ENCODE results near the gene RAD51B. TPM values are rescaled to one million over a fixed set of nuclear protein-coding genes. Genes with fewer than 3 reads are reported as not detected.

RAD51B gene
- polyA plus RNA-seq, 1 donor (not counting 4 experiments of a cell fraction or from before 2014, with no cell fraction given): 13.3 TPM

- H4K20me1 ChIP-seq (ENCODE audit: control insufficient read depth, extremely low read depth, insufficient read depth, low read length): no peaks in the 10 kb centered on the region
- no peaks in the 10 kb centered on the region for H3K79me2 ChIP-seq (ENCODE audit: control insufficient read depth, insufficient read depth, low read length)
- dilution Hi-C loops (cut with MboI; ENCODE audit: extremely low pct_ligation_motif_present, low sequenced_read_pairs): no loop called here
- FAIRE-seq (peak; percentile 23), DNase-seq (ENCODE audit: low read depth, low spot score) (no peak)
- peaks cover 4% of the 10 kb centered on the region for H3K4me1 ChIP-seq (ENCODE audit: control insufficient read depth, extremely low read depth, insufficient read depth, low read length)
- no peaks in the 10 kb centered on the region for H3K36me3 ChIP-seq (ENCODE audit: control insufficient read depth in 2 of 2, extremely low read depth in 1 of 2, insufficient read depth in 2 of 2, low read length in 2 of 2)
- H3K27ac ChIP-seq (ENCODE audit: control insufficient read depth, insufficient read depth, low read length): no peak overlapping the region
- H3K9me3 ChIP-seq (ENCODE audit: control insufficient read depth, low read depth, low read length): no peaks in the 10 kb centered on the region
- H3K9ac ChIP-seq (ENCODE audit: control insufficient read depth, extremely low read depth, insufficient read depth, low read length): no peak overlapping the region
- no peak overlapping the region for H3K4me2 ChIP-seq (ENCODE audit: control insufficient read depth, extremely low read depth, insufficient read depth, low read depth, low read length)
- H3K4me3 ChIP-seq (ENCODE audit: control insufficient read depth in 2 of 3, extremely low read depth in 1 of 3, insufficient read depth in 2 of 3, low read depth in 1 of 3, low read length in 3 of 3): no peak overlapping the region
- no peak overlapping the region for H2AFZ ChIP-seq (ENCODE audit: control insufficient read depth, low read length)
- TF ChIP-seq CTCF (optimal IDR thresholded peaks at IDR 0.05 in 1 of 3, IDR thresholded peaks at IDR 0.05 in 1 of 3, conservative IDR thresholded peaks at IDR 0.05 in 1 of 3; ENCODE audit: extremely low read depth in 1 of 3, insufficient read depth in 2 of 3, low read length in 3 of 3): peak in 2 of 3 experiments; percentile 3 to 22
- TF ChIP-seq EZH2 (IDR thresholded peaks at IDR 0.05; ENCODE audit: low read length): no peak
- H3K27me3 ChIP-seq (ENCODE audit: control insufficient read depth, extremely low read depth, insufficient read depth, low read length): no peaks in the 10 kb centered on the region
- H3K9me1 ChIP-seq (ENCODE audit: control insufficient read depth, extremely low read depth, insufficient read depth, low read length): no peaks in the 10 kb centered on the region
Measured at GRCh38 chr14:68094158-68094557, 274.6 kb downstream of the RAD51B start.

- Histone ChIP-seq H3K27me3 (ENCODE audit: control insufficient read depth, extremely low read depth, insufficient read depth, low read length) (no peaks in the 10 kb centered on the region), H3K27ac (ENCODE audit: control insufficient read depth, insufficient read depth, low read length) (no peak overlapping the region), H3K9me1 (ENCODE audit: control insufficient read depth, extremely low read depth, insufficient read depth, low read length) (no peaks in the 10 kb centered on the region), H3K9me3 (ENCODE audit: control insufficient read depth, low read depth, low read length) (no peaks in the 10 kb centered on the region), H3K4me2 (ENCODE audit: control insufficient read depth, extremely low read depth, insufficient read depth, low read depth, low read length) (no peak overlapping the region), H3K36me3 (ENCODE audit: control insufficient read depth in 2 of 2, extremely low read depth in 1 of 2, insufficient read depth in 2 of 2, low read length in 2 of 2) (no peaks in the 10 kb centered on the region), H3K79me2 (ENCODE audit: control insufficient read depth, insufficient read depth, low read length) (no peaks in the 10 kb centered on the region), H4K20me1 (ENCODE audit: control insufficient read depth, extremely low read depth, insufficient read depth, low read length) (no peaks in the 10 kb centered on the region), H3K4me1 (ENCODE audit: control insufficient read depth, extremely low read depth, insufficient read depth, low read length) (no peaks in the 10 kb centered on the region), H3K9ac (ENCODE audit: control insufficient read depth, extremely low read depth, insufficient read depth, low read length) (no peak overlapping the region), H2AFZ (ENCODE audit: control insufficient read depth, low read length) (no peak overlapping the region), H3K4me3 (ENCODE audit: control insufficient read depth in 2 of 3, extremely low read depth in 1 of 3, insufficient read depth in 2 of 3, low read depth in 1 of 3, low read length in 3 of 3) (no peak overlapping the region)
- FAIRE-seq (no peak), DNase-seq (ENCODE audit: low read depth, low spot score) (no peak)
- dilution Hi-C loops (cut with MboI; ENCODE audit: extremely low pct_ligation_motif_present, low sequenced_read_pairs): no loop called here
- TF ChIP-seq CTCF (optimal IDR thresholded peaks at IDR 0.05 in 1 of 3, IDR thresholded peaks at IDR 0.05 in 1 of 3, conservative IDR thresholded peaks at IDR 0.05 in 1 of 3; ENCODE audit: extremely low read depth in 1 of 3, insufficient read depth in 2 of 3, low read length in 3 of 3) (no peak), EZH2 (IDR thresholded peaks at IDR 0.05; ENCODE audit: low read length) (no peak)
Measured at GRCh38 chr14:68094752-68095151, 275.2 kb downstream of the RAD51B start.

Data from keratinocyte (primary cell).